HEK293 (cell line): ENCODE data around the gene FANCC.
"Not testable (repeated sequence)": the region's sequence is repeated elsewhere in the genome, so short reads cannot be mapped to it uniquely, and the experiment has no call there.

ENCODE experiments used
- CTCF ChIA-PET: fragments of 350-600 bp; formaldehyde crosslinking; extraction: SDS; loops from one replicate; lab custom pipeline; 2021; ENCODE audit warnings: antibody characterized with exemption; lab: Yijun Ruan, JAX
- POLR2A ChIA-PET: fragments of 300-600 bp; formaldehyde crosslinking; extraction: SDS; loops from one replicate; lab custom pipeline; 2020; ENCODE audit warnings: antibody characterized with exemption, inconsistent platforms; lab: Yijun Ruan, JAX
- H3K27ac ChIP-seq: fragments of 200-500 bp; sonication (Bioruptor generic); 2 replicates; pipeline ENCODE4 v1.5.1; 2014; ENCODE audit warnings: low read depth, low read length, control low read depth, inconsistent platforms; ENCODE audit errors: extremely low read depth
- H3K36me3 ChIP-seq, 2 experiments: fragments of 200-500 bp in 1 of 2; sonication (Bioruptor generic) in 1 of 2; 1 replicate in 1 of 2; 2 replicates in 1 of 2; pipeline ENCODE4 v1.5.1; 2014 to 2017; ENCODE audit warnings: inconsistent platforms in 2 of 2, low read length in 2 of 2; ENCODE audit not compliant: control insufficient read depth in 2 of 2, insufficient read depth in 1 of 2
- H3K4me1 ChIP-seq: fragments of 200-500 bp; sonication (Bioruptor generic); 2 replicates; pipeline ENCODE4 v1.5.1; 2014; ENCODE audit warnings: mild to moderate bottlenecking, low read length, inconsistent platforms; ENCODE audit not compliant: control insufficient read depth, insufficient read depth
- H3K4me3 ChIP-seq: 2 replicates; pipeline ENCODE4 v1.5.1; 2011; ENCODE audit warnings: low read depth, mild to moderate bottlenecking, control low read depth, low read length, moderate library complexity
- H3K9me3 ChIP-seq: fragments of 200-500 bp; sonication (Bioruptor generic); 2 replicates; pipeline ENCODE4 v1.5.1; 2014; ENCODE audit warnings: low read depth, low read length, inconsistent platforms; ENCODE audit not compliant: control insufficient read depth, insufficient read depth
- GLIS2 ChIP-seq: fragments of 450-650 bp; formaldehyde crosslinking; IDR thresholded peaks from 2 replicates; pipeline ENCODE4 v1.5.1; 2016; ENCODE audit warnings: missing biosample characterization, missing genetic modification characterization
- HOXC10 ChIP-seq: sonication (generic); formaldehyde crosslinking; IDR thresholded peaks from 2 replicates; pipeline ENCODE4 v1.8.1; 2023; ENCODE audit warnings: mild to moderate bottlenecking, missing genetic modification reagents
- KLF16 ChIP-seq: fragments of 450-650 bp; formaldehyde crosslinking; IDR thresholded peaks from 2 replicates; pipeline ENCODE4 v1.5.1; 2017; ENCODE audit warnings: missing biosample characterization, missing genetic modification characterization
- MEIS1 ChIP-seq: sonication (generic); formaldehyde crosslinking; IDR thresholded peaks from 2 replicates; pipeline ENCODE4 v1.8.1; 2022; ENCODE audit warnings: missing genetic modification reagents, mild to moderate bottlenecking, borderline replicate concordance
- ZIC2 ChIP-seq: fragments of 450-650 bp; formaldehyde crosslinking; IDR thresholded peaks from 2 replicates; pipeline ENCODE4 v1.5.1; 2016; ENCODE audit warnings: missing biosample characterization, missing genetic modification characterization
- ZNF114 ChIP-seq: fragments of 450-650 bp; formaldehyde crosslinking; IDR thresholded peaks from 2 replicates; pipeline ENCODE4 v1.5.0; 2017; ENCODE audit warnings: missing biosample characterization, missing genetic modification characterization
- ZNF133 ChIP-seq: fragments of 450-650 bp; formaldehyde crosslinking; IDR thresholded peaks from 2 replicates; pipeline ENCODE4 v1.5.1; 2016; ENCODE audit warnings: missing biosample characterization, missing genetic modification characterization
- ZNF146 ChIP-seq: fragments of 450-650 bp; formaldehyde crosslinking; IDR thresholded peaks from 2 replicates; pipeline ENCODE4 v1.5.1; 2016; ENCODE audit warnings: missing biosample characterization, missing genetic modification characterization
- ZNF169 ChIP-seq: fragments of 450-650 bp; formaldehyde crosslinking; IDR thresholded peaks from 2 replicates; pipeline ENCODE4 v1.5.1; 2016; ENCODE audit warnings: missing biosample characterization, missing genetic modification characterization
- ZNF239 ChIP-seq: fragments of 450-650 bp; formaldehyde crosslinking; IDR thresholded peaks from 2 replicates; pipeline ENCODE4 v1.5.1; 2016; ENCODE audit warnings: missing biosample characterization, missing genetic modification characterization
- ZNF248 ChIP-seq: fragments of 450-650 bp; formaldehyde crosslinking; IDR thresholded peaks from 2 replicates; pipeline ENCODE4 v1.5.1; 2017; ENCODE audit warnings: missing biosample characterization, missing genetic modification characterization
- ZNF266 ChIP-seq: fragments of 450-650 bp; formaldehyde crosslinking; IDR thresholded peaks from 2 replicates; pipeline ENCODE4 v1.5.1; 2016; ENCODE audit warnings: missing biosample characterization, missing genetic modification characterization, low read depth
- ZNF416 ChIP-seq: fragments of 450-650 bp; formaldehyde crosslinking; IDR thresholded peaks from 2 replicates; pipeline ENCODE4 v1.5.1; 2016; ENCODE audit warnings: missing biosample characterization, missing genetic modification characterization
- ZNF473 ChIP-seq: fragments of 450-650 bp; formaldehyde crosslinking; IDR thresholded peaks from 2 replicates; pipeline ENCODE4 v1.5.1; 2017; ENCODE audit warnings: missing biosample characterization, missing genetic modification characterization
- ZNF501 ChIP-seq: fragments of 450-650 bp; formaldehyde crosslinking; IDR thresholded peaks from 2 replicates; pipeline ENCODE4 v1.5.1; 2016; ENCODE audit warnings: missing biosample characterization, missing genetic modification characterization
- ZNF521 ChIP-seq: fragments of 450-650 bp; formaldehyde crosslinking; IDR thresholded peaks from 2 replicates; pipeline ENCODE4 v1.5.1; 2017; ENCODE audit warnings: missing biosample characterization, mild to moderate bottlenecking, missing genetic modification characterization
- ZNF529 ChIP-seq: fragments of 450-650 bp; formaldehyde crosslinking; IDR thresholded peaks from 2 replicates; pipeline ENCODE4 v1.5.1; 2017; ENCODE audit warnings: missing genetic modification characterization, missing biosample characterization; ENCODE audit not compliant: insufficient replicate concordance
- ZNF596 ChIP-seq: fragments of 450-650 bp; IDR thresholded peaks from 2 replicates; pipeline ENCODE4 v1.5.0; 2018; ENCODE audit warnings: missing biosample characterization, mild to moderate bottlenecking, missing genetic modification characterization, moderate library complexity
- ZNF600 ChIP-seq: fragments of 450-650 bp; formaldehyde crosslinking; IDR thresholded peaks from 2 replicates; pipeline ENCODE4 v1.5.1; 2016; ENCODE audit warnings: missing biosample characterization, missing genetic modification characterization
- ZNF624 ChIP-seq: fragments of 450-650 bp; formaldehyde crosslinking; IDR thresholded peaks from 2 replicates; pipeline ENCODE4 v1.5.1; 2017; ENCODE audit warnings: missing biosample characterization, missing genetic modification characterization
- ZNF664 ChIP-seq: fragments of 450-650 bp; formaldehyde crosslinking; IDR thresholded peaks from 2 replicates; pipeline ENCODE4 v1.5.1; 2016; ENCODE audit warnings: missing biosample characterization, missing genetic modification characterization
- ZNF670 ChIP-seq: fragments of 450-650 bp; formaldehyde crosslinking; IDR thresholded peaks from 2 replicates; pipeline ENCODE4 v1.5.1; 2016; ENCODE audit warnings: missing biosample characterization, missing genetic modification characterization, low read depth
- ZNF76 ChIP-seq: fragments of 450-650 bp; formaldehyde crosslinking; IDR thresholded peaks from 2 replicates; pipeline ENCODE4; 2016; ENCODE audit warnings: low read depth, missing biosample characterization, missing genetic modification characterization, borderline replicate concordance
- ZNF777 ChIP-seq: fragments of 450-650 bp; formaldehyde crosslinking; IDR thresholded peaks from 2 replicates; pipeline ENCODE4 v1.5.1; 2017; ENCODE audit warnings: missing biosample characterization, missing genetic modification characterization, borderline replicate concordance
- ZNF843 ChIP-seq: fragments of 450-650 bp; formaldehyde crosslinking; IDR thresholded peaks from 2 replicates; pipeline ENCODE4 v1.5.1; 2016; ENCODE audit warnings: missing biosample characterization, missing genetic modification characterization
- ZSCAN23 ChIP-seq: fragments of 450-650 bp; formaldehyde crosslinking; IDR thresholded peaks from 2 replicates; pipeline ENCODE4 v1.5.1; 2016; ENCODE audit warnings: missing biosample characterization, missing genetic modification characterization
- ZSCAN30 ChIP-seq: fragments of 450-650 bp; IDR thresholded peaks from 2 replicates; pipeline ENCODE4 v1.5.1; 2018; ENCODE audit warnings: missing biosample characterization, mild to moderate bottlenecking, missing genetic modification characterization, moderate library complexity
- TF ChIP-seq, protein P1 (sequence below): fragments of 450-650 bp; formaldehyde crosslinking; IDR thresholded peaks from 2 replicates; pipeline ENCODE4 v1.5.1; 2016; ENCODE audit warnings: missing biosample characterization, missing genetic modification characterization
- TF ChIP-seq, protein P2 (sequence below): fragments of 450-650 bp; formaldehyde crosslinking; IDR thresholded peaks from 2 replicates; pipeline ENCODE4 v1.5.1; 2016; ENCODE audit warnings: missing biosample characterization, missing genetic modification characterization
- TF ChIP-seq, protein P3 (sequence below): fragments of 450-650 bp; formaldehyde crosslinking; IDR thresholded peaks from 2 replicates; pipeline ENCODE4 v1.5.1; 2016; ENCODE audit warnings: missing biosample characterization, missing genetic modification characterization

Gene FANCC

DNA sequence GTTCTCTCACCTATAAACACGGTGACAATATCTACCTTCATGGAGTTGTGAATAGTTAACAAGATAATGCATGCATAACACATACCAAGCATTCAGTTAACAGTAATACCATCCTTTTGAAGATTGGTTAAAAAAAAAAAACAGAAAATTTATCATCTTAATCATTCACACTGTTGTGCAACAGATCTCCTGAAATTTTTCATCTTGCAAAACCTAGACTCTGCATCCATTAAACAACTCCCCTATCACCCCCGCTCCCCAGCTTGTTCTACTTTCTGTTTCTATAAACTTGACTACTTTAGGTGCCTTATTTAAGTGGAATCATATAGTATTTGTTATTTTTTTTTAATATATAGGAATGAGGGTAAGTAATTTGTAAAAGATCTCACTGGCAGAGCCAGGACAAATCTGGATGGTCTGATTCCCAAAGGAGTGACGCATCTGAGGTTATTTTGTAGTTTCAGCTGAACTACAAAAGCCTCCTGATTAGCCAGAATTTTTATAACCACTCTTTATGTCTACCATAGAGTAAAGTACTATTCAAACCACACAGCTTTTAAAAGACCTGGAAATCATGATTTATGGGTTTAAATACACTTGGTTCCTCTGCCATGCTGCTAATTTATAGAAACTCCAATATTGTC is 93.0 kb downstream of the FANCC start:
- Histone ChIP-seq H3K4me1 (no peaks in the 10 kb centered on the region), H3K27ac (no peak overlapping the region), H3K9me3 (no peaks in the 10 kb centered on the region), H3K4me3 (no peak overlapping the region), H3K36me3 (no peaks in the 10 kb centered on the region)
- TF ChIP-seq MEIS1 (no peak), ZNF529 (tag by site-specific recombination) (no peak), ZNF777 (tag by site-specific recombination) (no peak), ZNF521 (tag by site-specific recombination) (no peak), ZNF596 (tag by site-specific recombination) (no peak), GLIS2 (no peak), ZNF114 (tag by site-specific recombination) (no peak), ZNF239 (no peak), ZNF473 (tag by site-specific recombination) (no peak), ZSCAN30 (no peak), ZNF624 (no peak), ZNF266 (no peak), ZNF169 (tag by site-specific recombination) (no peak), ZNF133 (tag by site-specific recombination) (no peak), ZNF501 (tag by site-specific recombination) (no peak)
- TF ChIP-seq, protein P1, sequence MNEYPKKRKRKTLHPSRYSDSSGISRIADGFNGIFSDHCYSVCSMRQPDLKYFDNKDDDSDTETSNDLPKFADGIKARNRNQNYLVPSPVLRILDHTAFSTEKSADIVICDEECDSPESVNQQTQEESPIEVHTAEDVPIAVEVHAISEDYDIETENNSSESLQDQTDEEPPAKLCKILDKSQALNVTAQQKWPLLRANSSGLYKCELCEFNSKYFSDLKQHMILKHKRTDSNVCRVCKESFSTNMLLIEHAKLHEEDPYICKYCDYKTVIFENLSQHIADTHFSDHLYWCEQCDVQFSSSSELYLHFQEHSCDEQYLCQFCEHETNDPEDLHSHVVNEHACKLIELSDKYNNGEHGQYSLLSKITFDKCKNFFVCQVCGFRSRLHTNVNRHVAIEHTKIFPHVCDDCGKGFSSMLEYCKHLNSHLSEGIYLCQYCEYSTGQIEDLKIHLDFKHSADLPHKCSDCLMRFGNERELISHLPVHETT (tag by site-specific recombination), result no peak
- TF ChIP-seq, protein P2, sequence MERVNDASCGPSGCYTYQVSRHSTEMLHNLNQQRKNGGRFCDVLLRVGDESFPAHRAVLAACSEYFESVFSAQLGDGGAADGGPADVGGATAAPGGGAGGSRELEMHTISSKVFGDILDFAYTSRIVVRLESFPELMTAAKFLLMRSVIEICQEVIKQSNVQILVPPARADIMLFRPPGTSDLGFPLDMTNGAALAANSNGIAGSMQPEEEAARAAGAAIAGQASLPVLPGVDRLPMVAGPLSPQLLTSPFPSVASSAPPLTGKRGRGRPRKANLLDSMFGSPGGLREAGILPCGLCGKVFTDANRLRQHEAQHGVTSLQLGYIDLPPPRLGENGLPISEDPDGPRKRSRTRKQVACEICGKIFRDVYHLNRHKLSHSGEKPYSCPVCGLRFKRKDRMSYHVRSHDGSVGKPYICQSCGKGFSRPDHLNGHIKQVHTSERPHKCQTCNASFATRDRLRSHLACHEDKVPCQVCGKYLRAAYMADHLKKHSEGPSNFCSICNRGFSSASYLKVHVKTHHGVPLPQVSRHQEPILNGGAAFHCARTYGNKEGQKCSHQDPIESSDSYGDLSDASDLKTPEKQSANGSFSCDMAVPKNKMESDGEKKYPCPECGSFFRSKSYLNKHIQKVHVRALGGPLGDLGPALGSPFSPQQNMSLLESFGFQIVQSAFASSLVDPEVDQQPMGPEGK, result no peak
- ChIA-PET POLR2A (no interaction called here), CTCF (interaction anchor here (0.6 to 2.3 kb wide), 4 partner anchors 19 to 240 kb away, joined by 3 to 6 read pairs (median 4); no protein-coding TSS in a partner anchor)

DNA sequence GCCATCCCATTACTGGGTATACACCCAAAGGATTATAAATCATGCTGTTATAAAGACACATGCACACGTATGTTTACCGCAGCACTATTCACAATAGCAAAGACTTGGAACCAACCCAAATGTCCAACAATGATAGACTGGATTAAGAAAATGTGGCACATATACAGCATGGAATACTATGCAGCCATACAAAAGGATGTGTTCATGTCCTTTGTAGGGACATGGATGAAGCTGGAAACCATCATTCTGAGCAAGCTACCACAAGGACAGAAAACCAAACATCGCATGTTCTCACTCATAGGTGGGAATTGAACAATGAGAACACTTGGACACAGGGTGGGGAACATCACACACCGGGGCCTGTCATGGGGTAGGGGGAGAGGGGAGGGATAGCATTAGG is 97.2 kb downstream of the FANCC start:
- POLR2A ChIA-PET, CTCF ChIA-PET: not testable (repeated sequence)

DNA sequence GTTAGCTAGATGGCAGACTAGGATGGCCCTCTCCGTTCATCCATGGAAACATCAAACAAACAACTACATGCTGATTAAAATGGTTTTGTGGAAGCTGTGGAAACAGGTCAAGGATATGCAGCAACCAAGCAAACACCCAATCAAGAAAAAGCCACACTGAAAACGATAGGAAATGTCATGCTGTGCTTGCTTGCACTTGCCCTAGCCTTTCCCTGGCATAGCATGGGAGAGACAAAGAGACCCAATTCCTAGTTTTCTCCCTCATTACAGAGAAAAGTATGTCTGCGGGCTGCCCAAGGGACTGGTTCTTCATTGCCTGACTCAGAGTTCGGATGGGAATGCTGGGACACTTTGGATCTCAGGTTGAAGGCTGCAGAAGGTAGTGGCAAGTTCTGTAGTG is 98.7 kb downstream of the FANCC start:
- Histone ChIP-seq H3K4me1 (no peaks in the 10 kb centered on the region), H3K27ac (no peak overlapping the region)
- CTCF ChIA-PET, result no interaction called here
- TF ChIP-seq ZNF843 (tag by site-specific recombination), result no peak
- no peak for TF ChIP-seq ZNF664
- TF ChIP-seq KLF16, result no peak
- TF ChIP-seq ZNF239, result no peak
- TF ChIP-seq ZNF600 (tag by site-specific recombination), result no peak
- no peak for TF ChIP-seq HOXC10 (CRISPR knock-in tag)
- TF ChIP-seq ZSCAN23 (tag by site-specific recombination), result no peak
- TF ChIP-seq, protein P3, sequence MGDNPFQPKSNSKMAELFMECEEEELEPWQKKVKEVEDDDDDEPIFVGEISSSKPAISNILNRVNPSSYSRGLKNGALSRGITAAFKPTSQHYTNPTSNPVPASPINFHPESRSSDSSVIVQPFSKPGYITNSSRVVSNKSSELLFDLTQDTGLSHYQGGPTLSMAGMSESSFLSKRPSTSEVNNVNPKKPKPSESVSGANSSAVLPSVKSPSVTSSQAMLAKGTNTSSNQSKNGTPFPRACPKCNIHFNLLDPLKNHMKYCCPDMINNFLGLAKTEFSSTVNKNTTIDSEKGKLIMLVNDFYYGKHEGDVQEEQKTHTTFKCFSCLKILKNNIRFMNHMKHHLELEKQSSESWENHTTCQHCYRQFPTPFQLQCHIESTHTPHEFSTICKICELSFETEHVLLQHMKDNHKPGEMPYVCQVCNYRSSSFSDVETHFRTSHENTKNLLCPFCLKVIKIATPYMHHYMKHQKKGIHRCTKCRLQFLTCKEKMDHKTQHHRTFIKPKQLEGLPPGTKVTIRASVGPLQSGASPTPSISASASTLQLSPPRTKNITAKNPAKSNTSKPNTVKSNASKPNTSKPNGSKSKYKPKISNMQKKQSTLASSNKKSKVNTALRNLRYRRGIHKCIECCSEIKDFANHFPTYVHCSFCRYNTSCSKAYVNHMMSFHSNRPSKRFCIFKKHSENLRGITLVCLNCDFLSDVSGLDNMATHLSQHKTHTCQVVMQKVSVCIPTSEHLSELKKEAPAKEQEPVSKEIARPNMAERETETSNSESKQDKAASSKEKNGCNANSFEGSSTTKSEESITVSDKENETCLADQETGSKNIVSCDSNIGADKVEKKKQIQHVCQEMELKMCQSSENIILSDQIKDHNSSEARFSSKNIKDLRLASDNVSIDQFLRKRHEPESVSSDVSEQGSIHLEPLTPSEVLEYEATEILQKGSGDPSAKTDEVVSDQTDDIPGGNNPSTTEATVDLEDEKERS (tag by site-specific recombination), result no peak
- TF ChIP-seq ZIC2 (tag by site-specific recombination), result no peak
- no peak for TF ChIP-seq ZNF76
- TF ChIP-seq ZNF248 (tag by site-specific recombination), result no peak
- TF ChIP-seq ZNF416 (tag by site-specific recombination), result no peak
- no peak for TF ChIP-seq ZNF670

More for the DNA sequence above, 97.2 kb downstream of the FANCC start:
- H3K36me3 ChIP-seq, H3K27ac ChIP-seq, H3K4me3 ChIP-seq, H3K4me1 ChIP-seq, H3K9me3 ChIP-seq: not testable (repeated sequence)
- TF ChIP-seq ZNF146, result peak; percentile 65; the same call in 1 of the 2 replicates

More for the DNA sequence above, 98.7 kb downstream of the FANCC start:
- H3K36me3 ChIP-seq, result no peaks in the 10 kb centered on the region
- H3K4me3 ChIP-seq, result no peak overlapping the region
- no peaks in the 10 kb centered on the region for H3K9me3 ChIP-seq
- POLR2A ChIA-PET, result no interaction called here
